Hindlimb muscle (tissue), 1 donor: ENCODE measurements around the gene CES3. TPM values are rescaled to one million over a fixed set of nuclear protein-coding genes. Genes with fewer than 3 reads are reported as not detected.
"Not testable (repeated sequence)": the region's sequence is repeated elsewhere in the genome, so short reads cannot be mapped to it uniquely, and the experiment has no call there.

Experiments used
- DNase-seq: peaks from one replicate; pipeline ENCODE4 v3.0.0-alpha.2; 2013
- polyA plus RNA-seq: library from polyadenylated mRNA; unstranded; fragments of 120-200 nt; gene quantifications from one replicate; pipeline ENCODE4 v1.2.1, GENCODE V29; 2013; ENCODE audit not compliant: insufficient read length

The CES3 gene
- polyA plus RNA-seq, 1 donor = 0.37 TPM

- no peak for DNase-seq
Observed at GRCh38 chr16:66946974-66947301, 14.1 kb upstream of the CES3 start.

- DNase-seq = peak; percentile 74
Observed at GRCh38 chr16:66947302-66948065, 13.6 kb upstream of the CES3 start.

- no peak for DNase-seq
Observed at GRCh38 chr16:66948134-66948836, 12.8 kb upstream of the CES3 start.

DNA sequence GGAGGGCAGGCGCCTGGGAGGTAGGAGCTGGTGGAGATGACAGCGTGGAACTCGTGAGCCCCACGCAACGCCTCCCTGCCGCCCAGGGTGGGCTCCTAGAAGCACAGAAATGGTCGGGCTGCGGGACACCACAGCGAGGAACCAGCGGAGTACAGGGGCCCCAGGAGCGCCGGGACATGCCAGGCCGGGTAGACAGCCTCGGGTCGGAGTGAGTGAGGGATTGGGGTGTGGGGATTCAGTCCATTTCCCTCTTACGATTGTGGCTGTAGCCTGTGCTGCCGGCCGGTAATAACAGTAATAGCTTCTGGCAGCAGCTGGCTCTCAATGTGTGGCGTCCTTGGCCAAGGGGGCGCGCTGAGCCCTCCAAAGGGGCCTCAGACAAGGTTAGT is 12.2 kb upstream of the CES3 start:
- no peak for DNase-seq

- DNase-seq = no peak
Observed at GRCh38 chr16:66949472-66949871, 11.6 kb upstream of the CES3 start.

DNA sequence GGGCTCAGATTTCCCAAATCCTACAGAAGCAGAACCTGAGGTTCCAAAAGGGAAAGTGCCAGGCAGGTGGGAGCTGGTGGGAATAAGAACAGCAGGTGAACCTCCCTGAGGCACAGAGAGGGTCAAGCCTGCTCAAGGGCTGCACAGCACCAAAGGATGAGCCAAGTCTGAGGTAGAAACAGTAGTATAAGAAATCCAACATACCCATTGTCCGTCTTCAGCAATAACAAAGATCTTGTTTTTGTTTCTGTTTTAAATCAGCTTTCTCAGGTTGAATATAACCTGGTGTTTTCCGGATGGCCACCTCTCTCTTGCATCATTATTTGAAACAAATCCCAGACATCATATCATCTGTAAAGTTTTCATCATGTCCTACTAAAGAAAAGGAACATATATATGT is 10.6 kb upstream of the CES3 start:
- no peak for DNase-seq

DNA sequence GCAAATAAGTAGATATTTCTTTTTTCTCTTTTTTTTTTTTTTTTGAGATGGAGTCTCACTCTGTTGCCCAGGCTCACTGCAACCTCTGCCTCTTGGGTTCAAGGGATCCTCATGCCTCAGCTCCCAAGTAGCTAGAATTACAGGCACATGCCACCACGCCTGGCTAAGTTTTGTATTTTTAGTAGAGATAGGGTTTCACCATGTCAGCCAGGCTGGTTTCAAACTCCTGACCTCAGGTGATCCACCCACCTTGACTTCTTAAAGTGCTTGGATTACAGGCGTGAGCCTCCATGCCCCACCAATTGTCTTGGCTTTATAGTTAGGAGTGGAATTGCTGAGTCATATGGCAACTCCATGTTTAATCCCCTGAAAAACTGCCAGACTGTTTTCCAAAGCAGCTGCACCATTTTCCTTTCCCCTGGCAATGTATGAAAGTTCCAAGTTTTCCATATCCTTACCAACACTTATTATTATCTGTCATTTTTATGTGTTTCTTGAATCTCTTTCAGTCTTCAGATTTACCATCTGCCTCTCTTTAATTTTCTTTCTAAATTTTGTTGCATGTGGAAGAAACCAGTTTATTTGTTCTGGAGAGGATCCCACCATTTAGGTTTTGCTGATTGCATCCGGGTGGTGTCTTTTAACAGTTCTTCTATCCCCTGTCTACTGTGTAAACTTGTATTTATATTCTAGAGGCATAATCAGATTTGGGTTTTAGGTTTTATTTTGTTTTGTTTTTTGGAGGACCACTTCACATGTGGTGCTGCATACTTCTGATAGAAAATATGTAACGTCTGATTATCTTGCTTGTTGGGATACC is 9.9 kb upstream of the CES3 start:
- DNase-seq = no peak

- no peak for DNase-seq
Observed at GRCh38 chr16:66952430-66953110, 8.5 kb upstream of the CES3 start.

GRCh38 chr16:66953462-66954096 is 7.5 kb upstream of the CES3 start:
- DNase-seq = no peak

GRCh38 chr16:66954097-66954659 is 6.9 kb upstream of the CES3 start:
- peak; percentile 70 for DNase-seq

DNA sequence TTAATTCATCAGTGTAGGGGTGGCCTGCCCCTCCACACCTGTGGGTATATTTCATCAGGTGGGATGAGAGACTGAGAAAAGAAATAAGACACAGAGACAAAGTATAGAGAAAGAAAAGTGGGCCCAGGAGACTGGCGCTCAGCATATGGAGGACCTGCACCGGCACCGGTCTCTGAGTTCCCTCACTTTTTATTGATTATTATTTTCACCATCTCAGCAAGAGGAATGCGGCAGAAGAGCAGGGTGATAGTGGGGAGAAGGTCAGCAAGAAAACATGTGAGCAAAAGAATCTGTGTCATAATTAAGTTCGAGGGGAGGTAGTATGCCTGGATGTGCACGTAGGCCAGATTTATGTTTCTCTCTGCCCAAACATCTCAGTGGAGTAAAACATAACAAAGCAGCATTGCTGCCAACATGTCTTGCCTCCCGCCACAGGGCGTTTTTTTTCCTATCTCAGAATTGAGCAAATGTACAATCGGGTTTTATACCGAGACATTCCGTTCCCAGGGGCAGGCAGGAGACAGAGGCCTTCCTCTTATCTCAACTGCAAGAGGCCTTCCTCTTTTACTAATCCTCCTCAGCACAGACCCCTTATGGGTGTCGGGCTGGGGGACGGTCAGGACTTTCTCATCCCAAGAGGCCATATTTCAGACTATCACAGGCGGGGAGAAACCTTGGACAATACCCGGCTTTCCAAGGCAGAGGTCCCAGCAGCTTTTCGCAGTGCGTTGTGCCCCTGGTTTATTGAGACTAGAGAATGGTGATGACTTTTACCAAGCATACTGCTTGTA is 5.5 kb upstream of the CES3 start:
- not testable (repeated sequence) for DNase-seq

DNA sequence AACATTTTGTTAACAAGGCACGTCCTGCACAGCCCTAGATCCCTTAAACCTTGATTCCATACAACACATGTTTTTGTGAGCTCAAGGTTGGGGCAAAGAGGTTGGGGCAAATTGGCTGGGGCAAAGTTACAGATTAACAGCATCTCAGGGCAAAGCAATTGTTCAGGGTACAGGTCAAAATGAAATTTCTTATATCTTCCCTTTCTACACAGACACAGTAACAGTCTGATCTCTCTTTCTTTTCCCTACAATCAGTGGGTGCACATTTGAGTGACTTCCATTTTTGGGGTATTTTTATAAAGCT is 5.0 kb upstream of the CES3 start:
- DNase-seq = not testable (repeated sequence)

GRCh38 chr16:66958857-66959703 is 2.0 kb upstream of the CES3 start:
- no peak for DNase-seq

DNA sequence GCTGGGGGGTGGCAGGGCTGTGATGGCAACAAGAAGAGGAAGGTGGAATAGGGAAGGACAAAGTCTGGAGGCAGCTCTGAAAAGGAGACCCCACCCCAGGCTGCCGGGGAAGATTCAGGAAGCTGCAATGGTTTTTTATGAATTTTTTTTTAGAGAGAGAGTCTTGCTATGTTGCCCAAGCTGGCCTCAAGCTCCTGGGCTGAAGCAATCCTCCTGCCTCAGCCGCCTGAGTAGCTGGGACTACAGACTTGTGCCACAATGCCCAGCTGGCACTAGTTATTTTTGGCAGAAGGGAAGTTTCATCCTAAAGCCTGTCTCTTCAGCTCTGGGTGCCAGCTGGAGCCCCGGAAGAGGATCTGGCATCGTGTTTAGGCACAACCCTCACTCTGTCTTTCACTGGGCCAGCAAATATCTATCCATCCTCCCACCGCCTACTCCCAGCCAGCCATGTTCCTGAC is 1.3 kb upstream of the CES3 start:
- DNase-seq = no peak

DNA sequence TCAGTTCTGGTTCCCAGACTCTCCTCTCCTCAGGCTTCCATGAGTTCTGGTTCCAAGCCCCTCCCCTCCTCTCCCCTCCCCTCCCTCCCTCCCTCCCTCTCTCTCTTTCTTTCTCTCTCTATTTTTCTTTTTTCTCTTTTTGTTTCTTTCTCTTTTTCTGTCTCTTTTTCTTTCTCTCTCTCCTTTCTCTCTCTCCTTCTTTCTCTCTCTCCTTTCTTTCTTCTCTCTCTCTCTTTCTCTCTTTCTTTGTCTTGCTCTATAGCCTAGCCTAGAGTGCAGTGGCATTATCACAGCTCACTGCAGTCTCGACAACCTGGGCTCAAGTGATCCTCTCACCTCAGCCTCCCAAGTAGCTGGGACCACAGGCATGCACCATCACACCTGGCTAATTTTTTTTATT is 796 bp upstream of the CES3 start:
- no peak for DNase-seq

- no peak for DNase-seq
Observed at GRCh38 chr16:66961914-66962313, 848 bp downstream of the CES3 start.

GRCh38 chr16:66964049-66964448 is 3.0 kb downstream of the CES3 start:
- no peak for DNase-seq

DNA sequence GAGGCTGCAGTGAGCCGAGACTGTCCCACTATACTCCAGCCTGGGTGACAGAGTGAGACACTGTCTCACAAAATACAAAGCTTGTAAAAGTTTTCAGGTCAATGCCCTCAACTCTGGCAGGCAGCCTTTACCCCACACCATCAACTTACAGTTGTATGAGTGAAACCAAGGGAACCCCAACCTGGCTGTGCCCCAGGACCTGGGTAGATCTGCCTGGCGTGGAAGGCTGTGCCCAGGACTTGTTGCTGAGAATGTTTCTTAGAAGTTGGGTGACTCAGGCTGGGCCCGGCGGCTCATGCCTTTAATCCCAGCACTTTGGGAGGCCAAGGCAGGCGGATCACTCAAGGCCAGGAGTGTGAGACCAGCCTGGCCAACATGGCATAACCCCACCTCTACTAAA is 7.8 kb downstream of the CES3 start:
- no peak for DNase-seq

DNA sequence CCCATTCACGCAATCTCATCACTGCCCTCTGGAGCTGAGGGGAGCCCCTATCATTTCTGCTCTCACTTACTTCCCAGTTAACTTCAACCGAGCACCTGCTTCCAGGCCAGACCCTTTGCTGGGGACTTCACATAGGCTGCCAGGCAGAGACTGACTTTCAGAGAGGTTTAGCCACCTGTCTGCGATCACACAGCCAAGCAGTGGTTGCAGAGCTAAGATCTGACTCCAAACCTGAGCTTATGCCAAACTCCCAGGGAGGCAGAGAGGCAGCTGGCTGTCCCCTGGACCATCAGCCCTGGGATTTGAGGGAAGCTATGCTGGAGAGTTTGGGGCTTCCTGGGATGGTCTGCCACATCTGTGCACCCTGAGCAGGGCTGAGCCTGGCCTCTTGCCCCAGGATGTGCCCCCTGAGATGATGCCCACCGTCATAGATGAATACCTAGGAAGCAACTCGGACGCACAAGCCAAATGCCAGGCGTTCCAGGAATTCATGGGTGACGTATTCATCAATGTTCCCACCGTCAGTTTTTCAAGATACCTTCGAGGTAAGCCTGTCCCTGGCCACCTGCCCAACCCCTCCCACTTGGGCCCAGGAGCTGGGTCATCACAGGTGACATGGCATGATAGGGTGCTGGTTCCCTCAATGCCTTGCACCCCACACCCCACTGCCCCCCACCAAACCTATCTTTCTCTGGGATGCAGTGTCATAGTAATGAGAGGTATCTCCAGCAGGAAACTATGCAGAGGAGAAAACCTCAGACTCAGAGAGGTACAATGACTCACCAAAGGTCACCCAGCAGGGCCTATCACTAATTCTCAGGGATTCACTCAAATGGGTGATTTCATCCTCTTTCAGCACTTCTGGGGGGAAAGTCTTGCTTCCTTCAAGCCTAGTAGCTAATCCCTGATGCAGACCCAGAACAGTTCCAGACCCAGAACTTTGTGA is 10.0 kb downstream of the CES3 start:
- DNase-seq = no peak
